Retinal pigment epithelial cell (primary cell): ENCODE data around the gene GALNT11.

Experiments used
- DNase-seq: peaks from one replicate; pipeline ENCODE4 v3.0.0-alpha.2; 2010; ENCODE audit warnings: low read depth
- H3K4me3 ChIP-seq: 2 replicates; pipeline ENCODE4 v1.5.1; 2011; ENCODE audit warnings: mild to moderate bottlenecking, low read length, control low read depth, moderate library complexity
- CTCF ChIP-seq: conservative IDR thresholded peaks from 2 replicates; pipeline ENCODE4 v1.5.1; 2011; ENCODE audit warnings: low read depth, low read length, control low read depth, inconsistent platforms

The GALNT11 gene

GRCh38 chr7:152130658-152131590 lies 105.5 kb downstream of the GALNT11 start:
- no peak overlapping the region for H3K4me3 ChIP-seq
- no peak for TF ChIP-seq CTCF
- no peak for DNase-seq

- no peak for DNase-seq
- H3K4me3 ChIP-seq, result no peak overlapping the region
- no peak for TF ChIP-seq CTCF
Measured at GRCh38 chr7:152131981-152132494, 106.6 kb downstream of the GALNT11 start.

- no peak for DNase-seq
- TF ChIP-seq CTCF, result no peak
- H3K4me3 ChIP-seq, result no peak overlapping the region
Measured at GRCh38 chr7:152132812-152133211, 107.3 kb downstream of the GALNT11 start.

GRCh38 chr7:152133804-152134203 lies 108.3 kb downstream of the GALNT11 start:
- TF ChIP-seq CTCF, result no peak
- H3K4me3 ChIP-seq, result no peak overlapping the region
- DNase-seq, result no peak

- H3K4me3 ChIP-seq, result no peak overlapping the region
- no peak for DNase-seq
- no peak for TF ChIP-seq CTCF
Measured at GRCh38 chr7:152136686-152137085, 111.2 kb downstream of the GALNT11 start.

- no peak for TF ChIP-seq CTCF
- no peak for DNase-seq
- no peak overlapping the region for H3K4me3 ChIP-seq
Measured at GRCh38 chr7:152137476-152138025, 112.1 kb downstream of the GALNT11 start.

GRCh38 chr7:152140067-152140466 lies 114.6 kb downstream of the GALNT11 start:
- TF ChIP-seq CTCF, result no peak
- DNase-seq, result no peak
- no peak overlapping the region for H3K4me3 ChIP-seq
